GM12875 (cell line): ENCODE data around the gene DCAF5.

Experiments used
- H3K4me3 ChIP-seq: one replicate; pipeline ENCODE4 v1.5.1; 2011; ENCODE audit warnings: low read depth, low read length, control low read depth
- TF ChIP-seq, protein P1 (sequence below): IDR thresholded peaks from 2 replicates; pipeline ENCODE4 v1.5.1; 2011; ENCODE audit warnings: low read depth, mild to moderate bottlenecking, control low read depth, inconsistent platforms, low read length, moderate library complexity, borderline replicate concordance; ENCODE audit not compliant: insufficient read depth

DCAF5 gene

DNA sequence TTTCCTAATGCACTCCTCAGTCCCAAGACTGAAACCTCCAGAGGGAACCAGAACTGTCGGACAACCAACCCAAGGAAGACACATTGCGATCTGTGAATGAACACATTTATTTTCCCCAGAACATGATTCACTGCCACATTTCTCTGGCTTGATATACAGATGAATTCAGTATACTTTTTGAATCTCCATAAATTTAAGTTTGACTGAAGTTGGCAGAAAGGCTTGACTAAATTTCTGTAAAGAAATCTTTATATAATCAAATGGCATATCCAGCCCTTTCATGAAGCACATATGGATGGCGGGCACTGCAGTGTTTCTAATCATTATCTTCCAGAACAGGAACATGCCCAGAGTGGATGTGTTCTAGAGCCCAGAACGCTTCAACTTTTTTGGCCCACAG is 56.7 kb downstream of the DCAF5 start:
- no peak overlapping the region for H3K4me3 ChIP-seq
- TF ChIP-seq, protein P1, sequence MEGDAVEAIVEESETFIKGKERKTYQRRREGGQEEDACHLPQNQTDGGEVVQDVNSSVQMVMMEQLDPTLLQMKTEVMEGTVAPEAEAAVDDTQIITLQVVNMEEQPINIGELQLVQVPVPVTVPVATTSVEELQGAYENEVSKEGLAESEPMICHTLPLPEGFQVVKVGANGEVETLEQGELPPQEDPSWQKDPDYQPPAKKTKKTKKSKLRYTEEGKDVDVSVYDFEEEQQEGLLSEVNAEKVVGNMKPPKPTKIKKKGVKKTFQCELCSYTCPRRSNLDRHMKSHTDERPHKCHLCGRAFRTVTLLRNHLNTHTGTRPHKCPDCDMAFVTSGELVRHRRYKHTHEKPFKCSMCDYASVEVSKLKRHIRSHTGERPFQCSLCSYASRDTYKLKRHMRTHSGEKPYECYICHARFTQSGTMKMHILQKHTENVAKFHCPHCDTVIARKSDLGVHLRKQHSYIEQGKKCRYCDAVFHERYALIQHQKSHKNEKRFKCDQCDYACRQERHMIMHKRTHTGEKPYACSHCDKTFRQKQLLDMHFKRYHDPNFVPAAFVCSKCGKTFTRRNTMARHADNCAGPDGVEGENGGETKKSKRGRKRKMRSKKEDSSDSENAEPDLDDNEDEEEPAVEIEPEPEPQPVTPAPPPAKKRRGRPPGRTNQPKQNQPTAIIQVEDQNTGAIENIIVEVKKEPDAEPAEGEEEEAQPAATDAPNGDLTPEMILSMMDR, result no peak

DNA sequence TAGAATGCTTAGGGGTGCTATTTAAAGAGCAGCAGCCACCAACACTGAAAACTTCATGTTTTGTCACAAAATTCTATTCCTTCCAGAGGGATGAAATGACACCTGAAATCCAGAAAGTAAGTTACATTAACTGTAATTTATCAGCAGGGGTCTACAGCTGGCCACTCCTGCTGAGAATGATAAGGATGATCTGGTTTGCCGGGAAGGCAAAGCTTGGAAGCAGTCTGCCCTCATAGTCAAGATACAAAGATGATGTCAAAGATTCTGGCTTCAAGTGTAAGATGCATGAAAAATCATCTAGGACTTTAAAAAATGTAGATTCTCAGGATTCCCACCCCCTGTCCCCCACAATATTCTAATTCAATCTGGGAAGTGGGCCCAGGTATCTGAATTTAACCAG is 58.4 kb downstream of the DCAF5 start:
- TF ChIP-seq, protein P1, result no peak
- H3K4me3 ChIP-seq, result no peak overlapping the region

DNA sequence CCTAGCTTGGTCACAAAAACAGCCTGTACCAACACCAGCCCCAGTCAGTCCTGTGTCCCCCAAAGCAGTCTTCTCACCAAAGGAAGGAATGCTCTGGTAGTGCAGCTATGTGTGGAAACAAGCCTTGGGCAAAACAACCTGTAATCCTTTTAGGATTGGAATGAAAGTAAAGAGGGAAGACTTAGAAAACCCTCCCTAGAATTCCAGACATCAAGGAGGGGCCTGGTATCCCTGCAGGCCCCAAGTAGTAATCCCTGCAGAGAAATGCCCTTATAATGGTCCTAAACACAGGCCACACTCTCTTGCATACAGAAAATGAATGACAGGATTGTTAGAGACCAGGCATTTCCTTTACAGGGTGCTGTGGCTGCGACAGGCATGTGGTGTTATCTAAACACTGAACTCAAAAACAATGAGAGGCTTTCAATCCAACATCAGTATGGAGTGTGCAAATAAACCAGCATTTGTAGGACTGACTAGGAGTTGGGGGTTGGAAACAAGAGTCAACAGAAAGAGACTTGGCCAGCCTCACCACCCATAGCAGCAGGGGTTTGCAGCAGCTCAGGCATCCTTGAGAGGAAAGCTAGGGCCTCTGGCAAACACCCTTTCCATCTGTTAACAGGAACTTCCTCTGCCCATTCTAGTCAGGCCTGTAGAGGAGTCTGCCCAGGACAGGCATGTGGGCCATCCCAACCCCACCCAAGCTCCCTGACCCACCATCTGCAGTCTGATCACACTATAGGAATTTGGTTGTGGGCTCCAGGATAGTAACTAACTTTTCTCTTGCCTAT is 59.1 kb downstream of the DCAF5 start:
- TF ChIP-seq, protein P1, result no peak
- H3K4me3 ChIP-seq, result no peak overlapping the region

DNA sequence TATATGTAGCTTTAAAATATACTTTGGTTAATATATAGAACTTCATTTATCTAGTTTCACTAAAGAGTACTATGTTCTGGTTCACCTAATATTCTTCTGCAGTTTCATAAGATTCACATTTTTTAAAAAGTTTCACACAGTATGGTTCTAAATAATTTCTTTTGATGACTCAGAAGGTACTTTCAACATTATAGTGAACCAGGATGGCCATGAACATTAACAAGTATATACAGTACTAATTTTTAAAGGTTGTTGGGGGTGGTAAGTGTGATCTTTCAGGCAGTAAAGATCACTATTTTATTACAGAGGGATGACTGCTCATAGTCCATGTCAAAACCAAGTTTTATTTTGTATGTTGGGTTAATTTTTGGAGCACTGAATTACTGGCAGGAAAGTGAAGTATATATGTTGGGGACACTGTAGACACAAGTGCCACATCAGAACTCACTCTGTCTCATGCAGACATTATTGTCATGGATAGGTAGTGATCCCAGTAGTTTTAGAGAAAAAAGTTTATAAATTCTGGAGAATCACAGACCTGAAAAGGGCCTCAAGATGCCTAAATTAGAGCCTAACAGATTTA is 60.0 kb downstream of the DCAF5 start:
- TF ChIP-seq, protein P1, result no peak
- H3K4me3 ChIP-seq, result no peak overlapping the region

DNA sequence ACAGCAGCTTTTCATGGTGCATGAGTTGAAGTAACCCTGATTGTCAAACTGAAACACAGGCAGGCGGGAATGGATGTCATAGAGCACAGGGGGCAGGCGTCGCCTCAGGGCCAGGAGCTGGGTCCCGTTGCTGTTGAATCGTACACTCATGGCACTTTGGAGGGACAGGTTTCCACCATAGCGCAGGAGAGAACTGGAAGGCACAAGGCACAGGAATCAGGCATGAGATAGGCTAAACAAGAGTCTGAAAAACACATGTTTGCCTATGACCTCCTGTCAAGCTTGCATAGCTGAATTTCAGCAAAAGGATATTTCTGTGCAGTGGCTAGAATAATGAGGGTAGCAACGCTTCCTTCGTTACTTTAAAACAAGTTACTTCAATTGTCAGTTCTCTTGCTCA is 61.2 kb downstream of the DCAF5 start:
- TF ChIP-seq, protein P1, result no peak
- H3K4me3 ChIP-seq, result no peak overlapping the region

DNA sequence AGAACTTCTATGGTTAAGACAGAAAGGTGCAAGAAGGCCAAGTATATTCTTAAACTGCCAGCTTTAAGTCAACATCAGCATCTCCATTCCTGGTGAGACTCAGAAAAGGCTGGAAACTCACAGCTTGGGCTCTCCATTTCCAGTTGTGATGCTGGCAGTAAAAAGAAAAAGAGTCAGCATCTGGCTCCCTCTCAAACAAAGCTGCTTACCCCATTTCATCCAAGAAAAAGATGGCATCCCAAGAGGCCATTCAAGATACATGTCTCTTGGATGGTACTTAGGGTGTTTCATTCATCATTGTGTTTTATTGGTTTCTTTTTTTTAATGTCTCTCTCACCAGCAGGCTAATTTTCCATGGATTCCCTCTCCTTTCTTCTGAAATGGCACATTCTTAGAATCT is 61.9 kb downstream of the DCAF5 start:
- no peak overlapping the region for H3K4me3 ChIP-seq
- TF ChIP-seq, protein P1, result no peak
